ENCODE results near the gene TMED6. TPM values are rescaled to one million over a fixed set of nuclear protein-coding genes. Genes with fewer than 3 reads are reported as not detected.

Gene TMED6
- total RNA-seq, 4 donors from 2014 or later = 2.2 TPM; not detected in 3

- H3K27ac ChIP-seq = no peak overlapping the region
- TF ChIP-seq POLR2AphosphoS5 (IDR thresholded peaks at IDR 0.05) = no peak
- TF ChIP-seq EP300 (IDR thresholded peaks at IDR 0.05) = no peak
- TF ChIP-seq POLR2A (IDR thresholded peaks at IDR 0.05) = no peak
- TF ChIP-seq, protein P1, sequence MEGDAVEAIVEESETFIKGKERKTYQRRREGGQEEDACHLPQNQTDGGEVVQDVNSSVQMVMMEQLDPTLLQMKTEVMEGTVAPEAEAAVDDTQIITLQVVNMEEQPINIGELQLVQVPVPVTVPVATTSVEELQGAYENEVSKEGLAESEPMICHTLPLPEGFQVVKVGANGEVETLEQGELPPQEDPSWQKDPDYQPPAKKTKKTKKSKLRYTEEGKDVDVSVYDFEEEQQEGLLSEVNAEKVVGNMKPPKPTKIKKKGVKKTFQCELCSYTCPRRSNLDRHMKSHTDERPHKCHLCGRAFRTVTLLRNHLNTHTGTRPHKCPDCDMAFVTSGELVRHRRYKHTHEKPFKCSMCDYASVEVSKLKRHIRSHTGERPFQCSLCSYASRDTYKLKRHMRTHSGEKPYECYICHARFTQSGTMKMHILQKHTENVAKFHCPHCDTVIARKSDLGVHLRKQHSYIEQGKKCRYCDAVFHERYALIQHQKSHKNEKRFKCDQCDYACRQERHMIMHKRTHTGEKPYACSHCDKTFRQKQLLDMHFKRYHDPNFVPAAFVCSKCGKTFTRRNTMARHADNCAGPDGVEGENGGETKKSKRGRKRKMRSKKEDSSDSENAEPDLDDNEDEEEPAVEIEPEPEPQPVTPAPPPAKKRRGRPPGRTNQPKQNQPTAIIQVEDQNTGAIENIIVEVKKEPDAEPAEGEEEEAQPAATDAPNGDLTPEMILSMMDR (IDR thresholded peaks at IDR 0.05) = no peak
- H3K4me1 ChIP-seq = peaks cover 0 to 18% (median 0%) of the 10 kb centered on the region in 3 donors
- ATAC-seq = no peak
- 80 to 82% methylated on average over 6 to 12 of the region's 30 CpGs for WGBS, 2 donors (ENCODE audit: low coverage in 1 of 2)
- H3K27me3 ChIP-seq = no peaks in the 10 kb centered on the region
- no peak overlapping the region for H3K4me3 ChIP-seq
- H3K36me3 ChIP-seq = peaks cover 0 to 100% of the 10 kb centered on the region in 2 donors
- H3K9me3 ChIP-seq = no peaks in the 10 kb centered on the region
Observed at GRCh38 chr16:69319826-69320739, 31.5 kb downstream of the TMED6 start.

- H3K36me3 ChIP-seq = peaks cover 0 to 100% of the 10 kb centered on the region in 2 donors
- 74 to 80% methylated on average over 1 to 3 of the region's 9 CpGs for WGBS, 2 donors (ENCODE audit: low coverage in 1 of 2)
- H3K4me1 ChIP-seq = peaks cover 0 to 18% (median 0%) of the 10 kb centered on the region in 3 donors
Observed at GRCh38 chr16:69319381-69319780, 32.2 kb downstream of the TMED6 start.

GRCh38 chr16:69318911-69319289 lies 32.7 kb downstream of the TMED6 start:
- Histone ChIP-seq H3K27ac (no peak overlapping the region), H3K4me3 (no peak overlapping the region), H3K9me3 (no peaks in the 10 kb centered on the region), H3K36me3 (peaks cover 0 to 100% of the 10 kb centered on the region in 2 donors), H3K4me1 (peaks cover 0 to 18% (median 0%) of the 10 kb centered on the region in 3 donors), H3K27me3 (no peaks in the 10 kb centered on the region)
- no peak for ATAC-seq
- TF ChIP-seq POLR2AphosphoS5 (IDR thresholded peaks at IDR 0.05) (no peak), POLR2A (IDR thresholded peaks at IDR 0.05) (no peak), EP300 (IDR thresholded peaks at IDR 0.05) (no peak)
- TF ChIP-seq, protein P1 (IDR thresholded peaks at IDR 0.05) = no peak
- WGBS, 2 donors (ENCODE audit: low coverage in 1 of 2) = 38 to 86% methylated on average over 1 to 2 of the region's 10 CpGs

More at GRCh38 chr16:69319381-69319780, 32.2 kb downstream of the TMED6 start:
- ATAC-seq = no peak
- Histone ChIP-seq H3K9me3 (no peaks in the 10 kb centered on the region), H3K27me3 (no peaks in the 10 kb centered on the region), H3K27ac (no peak overlapping the region), H3K4me3 (no peak overlapping the region)
- TF ChIP-seq, protein P1 (IDR thresholded peaks at IDR 0.05) = no peak
- TF ChIP-seq POLR2AphosphoS5 (IDR thresholded peaks at IDR 0.05) = no peak

GRCh38 chr16:69318177-69318910 lies 33.2 kb downstream of the TMED6 start:
- TF ChIP-seq POLR2A (IDR thresholded peaks at IDR 0.05) = no peak
- TF ChIP-seq, protein P1 (IDR thresholded peaks at IDR 0.05) = no peak
- TF ChIP-seq EP300 (IDR thresholded peaks at IDR 0.05) = no peak
- no peak for TF ChIP-seq POLR2AphosphoS5 (IDR thresholded peaks at IDR 0.05)
- Histone ChIP-seq H3K4me1 (peaks cover 0 to 22% (median 0%) of the 10 kb centered on the region in 3 donors), H3K9me3 (no peaks in the 10 kb centered on the region), H3K27ac (no peak overlapping the region), H3K36me3 (peaks cover 0 to 100% of the 10 kb centered on the region in 2 donors), H3K4me3 (no peak overlapping the region), H3K27me3 (no peaks in the 10 kb centered on the region)
- 100% methylated on average over 2 of the region's 30 CpGs; no CpG with 5 or more reads in 1 of the 2 donors for WGBS, 2 donors (ENCODE audit: low coverage in 1 of 2)
- ATAC-seq = no peak

All from gastroesophageal sphincter (tissue), 4 donors.